Measurements from ENCODE around the gene SCFD2. TPM values are rescaled to one million over a fixed set of nuclear protein-coding genes. Genes with fewer than 3 reads are reported as not detected.

Gene SCFD2
- total and polyA plus RNA-seq, 2 of the 8 experiments (the other 6 are each of a cell fraction or from before 2014, with no cell fraction given): 6.2 to 10.2 TPM

- TF ChIP-seq SIN3A (conservative IDR thresholded peaks at IDR 0.05 in 1 of 2, IDR thresholded peaks at IDR 0.05 in 1 of 2; ENCODE audit: low read depth in 1 of 2, low read length in 2 of 2) (peak; percentile 23 to 60; a peak in 1 of 4 replicates), SIX5 (IDR thresholded peaks at IDR 0.05; ENCODE audit: low read depth, low read length) (no peak), GABPA (IDR thresholded peaks at IDR 0.05; ENCODE audit: borderline replicate concordance, insufficient read depth, low read length) (no peak), PHF8 (conservative IDR thresholded peaks at IDR 0.05; ENCODE audit: low read depth, low read length) (peak; percentile 72), USF2 (IDR thresholded peaks at IDR 0.05; ENCODE audit: low read length) (no peak), YY1 (IDR thresholded peaks at IDR 0.05; ENCODE audit: low read depth, low read length) (no peak), BACH1 (IDR thresholded peaks at IDR 0.05; ENCODE audit: low read length) (no peak), CTCF (IDR thresholded peaks at IDR 0.05; ENCODE audit: control extremely low read depth in 1 of 3, insufficient read depth in 1 of 3, low read depth in 1 of 3, low read length in 3 of 3) (peak in 1 of 3 experiments; percentile 2; a peak in 1 of 4 replicates), KDM4A (IDR thresholded peaks at IDR 0.05; ENCODE audit: low read depth, low read length, severe bottlenecking) (peak; percentile 69), BRCA1 (IDR thresholded peaks at IDR 0.05; ENCODE audit: low read depth, low read length) (no peak), ASH2L (IDR thresholded peaks at IDR 0.05; ENCODE audit: low read length) (peak; percentile 61), CREB1 (IDR thresholded peaks at IDR 0.05) (peak; percentile 48; the same call in 1 of the 2 replicates), MAFK (IDR thresholded peaks at IDR 0.05; ENCODE audit: low read depth, low read length) (no peak), E2F6 (IDR thresholded peaks at IDR 0.05) (peak; percentile 88), SRF (IDR thresholded peaks at IDR 0.05; ENCODE audit: low read depth, low read length) (no peak), CBX8 (IDR thresholded peaks at IDR 0.05; ENCODE audit: borderline replicate concordance, low read depth, low read length) (no peak), HDAC2 (IDR thresholded peaks at IDR 0.05; ENCODE audit: borderline replicate concordance in 1 of 2, low read depth in 2 of 2, low read length in 2 of 2) (no peak), TEAD4 (IDR thresholded peaks at IDR 0.05; ENCODE audit: low read depth, low read length) (no peak), EGR1 (IDR thresholded peaks at IDR 0.05; ENCODE audit: borderline replicate concordance, low read depth, low read length) (peak; percentile 48; the same call in 1 of the 2 replicates), CHD2 (IDR thresholded peaks at IDR 0.05; ENCODE audit: low read length) (no peak)
Measured at GRCh38 chr4:52861879-52862616, 503.8 kb downstream of the SCFD2 start, which contains the start of gene RASL11B (continued).

Data from H1 (cell line).